ENCODE results near the gene TUBGCP4. TPM values are rescaled to one million over a fixed set of nuclear protein-coding genes. Genes with fewer than 3 reads are reported as not detected.
"Not testable (repeated sequence)": the region's sequence is repeated elsewhere in the genome, so short reads cannot be mapped to it uniquely, and the experiment has no call there.

TUBGCP4 gene
- 9.0 and 11.3 TPM in 2 replicates for total RNA-seq

GRCh38 chr15:43370975-43371974, at the start of gene TUBGCP4, which contains the start of gene ZSCAN29:
Gene TUBGCP4 (plus strand): TSS chr15:43371101. CDS start chr15:43371355, 254 bp downstream.
Gene ZSCAN29 (minus strand): TSS chr15:43371043. CDS start chr15:43369913, 1,130 bp downstream.
- peak; percentile 7 for DNase-seq (ENCODE audit: extremely low read depth, low read depth, low spot score)

- no peak for DNase-seq (ENCODE audit: extremely low read depth, low read depth, low spot score)
Observed at GRCh38 chr15:43325039-43325684, 45.7 kb upstream of the TUBGCP4 start.

- DNase-seq (ENCODE audit: extremely low read depth, low read depth, low spot score), result no peak
Observed at GRCh38 chr15:43329217-43329959, 41.5 kb upstream of the TUBGCP4 start.

GRCh38 chr15:43329960-43330779, 40.7 kb upstream of the TUBGCP4 start, which contains the start of gene LCMT2:
Gene LCMT2 (minus strand): TSS chr15:43330573. CDS start chr15:43330489, 84 bp downstream.
- peak; percentile 78 for DNase-seq (ENCODE audit: extremely low read depth, low read depth, low spot score)

- DNase-seq (ENCODE audit: extremely low read depth, low read depth, low spot score), result no peak
Observed at GRCh38 chr15:43330780-43331087, 40.2 kb upstream of the TUBGCP4 start.

GRCh38 chr15:43346305-43346704, 24.6 kb upstream of the TUBGCP4 start:
- no peak for DNase-seq (ENCODE audit: extremely low read depth, low read depth, low spot score)

GRCh38 chr15:43347114-43347513, 23.8 kb upstream of the TUBGCP4 start:
- DNase-seq (ENCODE audit: extremely low read depth, low read depth, low spot score), result no peak

GRCh38 chr15:43352693-43353382, 18.1 kb upstream of the TUBGCP4 start:
- no peak for DNase-seq (ENCODE audit: extremely low read depth, low read depth, low spot score)

- DNase-seq (ENCODE audit: extremely low read depth, low read depth, low spot score), result no peak
Observed at GRCh38 chr15:43360821-43361220, 10.1 kb upstream of the TUBGCP4 start.

- no peak for DNase-seq (ENCODE audit: extremely low read depth, low read depth, low spot score)
Observed at GRCh38 chr15:43361313-43361903, 9.5 kb upstream of the TUBGCP4 start.

GRCh38 chr15:43370310-43370974, 459 bp upstream of the TUBGCP4 start:
- no peak for DNase-seq (ENCODE audit: extremely low read depth, low read depth, low spot score)

- peak; percentile 10 for DNase-seq (ENCODE audit: extremely low read depth, low read depth, low spot score)
Observed at GRCh38 chr15:43376017-43376705, 5.3 kb downstream of the TUBGCP4 start.

GRCh38 chr15:43378601-43379000, 7.7 kb downstream of the TUBGCP4 start:
- DNase-seq (ENCODE audit: extremely low read depth, low read depth, low spot score), result no peak

GRCh38 chr15:43382310-43382709, 11.4 kb downstream of the TUBGCP4 start:
- no peak for DNase-seq (ENCODE audit: extremely low read depth, low read depth, low spot score)

GRCh38 chr15:43383070-43383469, 12.2 kb downstream of the TUBGCP4 start:
- DNase-seq (ENCODE audit: extremely low read depth, low read depth, low spot score), result no peak

- no peak for DNase-seq (ENCODE audit: extremely low read depth, low read depth, low spot score)
Observed at GRCh38 chr15:43390723-43391122, 19.8 kb downstream of the TUBGCP4 start.

- not testable (repeated sequence) for DNase-seq (ENCODE audit: extremely low read depth, low read depth, low spot score)
Observed at GRCh38 chr15:43393592-43393991, 22.7 kb downstream of the TUBGCP4 start.

GRCh38 chr15:43402255-43402654, 31.4 kb downstream of the TUBGCP4 start:
- no peak for DNase-seq (ENCODE audit: extremely low read depth, low read depth, low spot score)
